ENCODE results near the gene AUTS2. TPM values are rescaled to one million over a fixed set of nuclear protein-coding genes. Genes with fewer than 3 reads are reported as not detected.
A peak's percentile ranks its signal among the peaks of the same experiment; 100 is the strongest.

The AUTS2 gene
- total and polyA plus RNA-seq, 2 of the 8 experiments (the other 6 are each of a cell fraction or from before 2014, with no cell fraction given), result 25.9 to 101 TPM

DNA sequence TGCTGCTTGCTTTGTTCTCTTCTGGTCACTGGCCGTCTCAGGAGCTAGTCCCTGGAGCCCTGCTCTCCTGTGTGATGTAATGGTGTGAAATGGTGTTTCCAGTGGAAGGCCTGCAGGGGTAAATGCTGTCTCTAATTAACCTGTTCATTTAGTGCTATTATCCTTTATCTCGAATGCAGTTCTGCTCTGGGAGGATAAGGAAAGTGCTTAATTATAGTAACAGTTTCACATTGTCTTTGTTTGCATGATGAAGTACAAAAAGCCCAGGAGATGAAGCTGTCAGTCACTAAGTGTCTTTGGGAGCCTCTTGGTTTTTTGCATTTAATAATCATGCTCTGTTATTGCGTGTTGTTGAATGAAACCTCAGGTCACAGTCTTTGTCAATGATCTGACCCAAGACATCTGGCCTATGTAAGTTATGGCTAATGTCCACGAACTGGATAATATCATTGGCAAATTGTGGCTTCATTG is 778.3 kb downstream of the AUTS2 start:
- Histone ChIP-seq H2BK12ac (ENCODE audit: low read depth, low read length) (no peak overlapping the region), H2BK15ac (ENCODE audit: low read length) (no peak overlapping the region), H3K79me2 (ENCODE audit: control insufficient read depth in 1 of 2, insufficient read depth in 2 of 2, low read length in 2 of 2) (no peaks in the 10 kb centered on the region), H2BK5ac (ENCODE audit: low read depth, low read length) (no peak overlapping the region), H3K14ac (ENCODE audit: insufficient read length) (no peak overlapping the region), H4K91ac (replicated peaks; ENCODE audit: insufficient read length, low read length) (no peak overlapping the region), H3K9ac (replicated peaks in 1 of 4; ENCODE audit: extremely low read depth in 1 of 4, low read depth in 3 of 4, low read length in 3 of 4) (no peak overlapping the region), H3K4me2 (ENCODE audit: insufficient read depth in 1 of 2, low read depth in 2 of 2, low read length in 2 of 2) (no peak overlapping the region), H3K79me1 (ENCODE audit: low read depth, low read length) (no peaks in the 10 kb centered on the region), H3K18ac (ENCODE audit: extremely low read depth, low read length) (no peak overlapping the region), H3K4me1 (replicated peaks in 1 of 4; ENCODE audit: control insufficient read depth in 3 of 4, insufficient read depth in 4 of 4, low read length in 3 of 4) (0 out of 7 replicates have a peak, but pooled peaks cover 0 to 3% (median 0%) of the 10 kb centered on the region in 4 experiments), H3K27me3 (replicated peaks in 1 of 4; ENCODE audit: control insufficient read depth in 3 of 4, extremely low read depth in 1 of 4, insufficient read depth in 3 of 4, low read length in 3 of 4) (no peaks in the 10 kb centered on the region), H3K23me2 (ENCODE audit: low read depth, low read length) (no peaks in the 10 kb centered on the region), H3K56ac (replicated peaks; ENCODE audit: insufficient read length, low read depth, low read length) (no peak overlapping the region), H4K5ac (ENCODE audit: insufficient read length, low read depth, low read length) (no peak overlapping the region), H2BK20ac (ENCODE audit: low read length) (no peak overlapping the region), H3K27ac (ENCODE audit: low read depth, low read length) (no peak overlapping the region), H3K9me3 (ENCODE audit: insufficient read depth in 2 of 2, low read depth in 1 of 2, low read length in 1 of 2) (0 out of 4 replicates have a peak, but pooled peaks cover 0 to 2% of the 10 kb centered on the region in 2 experiments), H2AFZ (ENCODE audit: low read length) (no peak overlapping the region), H2AK5ac (ENCODE audit: low read depth, low read length) (no peak overlapping the region), H4K20me1 (replicated peaks in 1 of 2; ENCODE audit: control insufficient read depth in 1 of 2, insufficient read depth in 2 of 2, low read length in 2 of 2) (no peaks in the 10 kb centered on the region), H4K8ac (ENCODE audit: extremely low read depth, insufficient read depth, low read length) (no peak overlapping the region), H3K23ac (ENCODE audit: insufficient read length) (no peak overlapping the region), H3K36me3 (ENCODE audit: control insufficient read depth in 2 of 4, insufficient read depth in 4 of 4, low read length in 3 of 4) (no peaks in the 10 kb centered on the region), H3K4ac (replicated peaks; ENCODE audit: insufficient read length, low read depth, low read length) (no peak overlapping the region), H2BK120ac (replicated peaks; ENCODE audit: low read depth, low read length) (no peak overlapping the region), H3K4me3 (ENCODE audit: extremely low read depth in 1 of 4, insufficient read depth in 2 of 4, low read depth in 3 of 4, low read length in 4 of 4) (no peak overlapping the region)
- CTCF ChIA-PET (ENCODE audit: partially characterized antibody), result no interaction called here
- 81% methylated on average over 4 of the region's 4 CpGs; no CpG with 5 or more reads in 1 of the 2 experiments for WGBS, 2 experiments (ENCODE audit: extremely low coverage in 1 of 2, insufficient coverage in 1 of 2, insufficient read length in 1 of 2, insufficient replicate concordance in 2 of 2, low coverage in 1 of 2, low lambda C conversion rate in 2 of 2, missing lambda C conversion rate in 1 of 2)
- FAIRE-seq (peak; percentile 13), DNase-seq (ENCODE audit: low read depth in 1 of 2, low spot score in 2 of 2) (no peak)
- POLR2A ChIA-PET (ENCODE audit: partially characterized antibody), result no interaction called here
- TF ChIP-seq BRCA1 (IDR thresholded peaks at IDR 0.05; ENCODE audit: low read depth, low read length), result no peak
- TF ChIP-seq NANOG (IDR thresholded peaks at IDR 0.05; ENCODE audit: insufficient read depth, low read depth, low read length, poor library complexity, severe bottlenecking), result no peak
- TF ChIP-seq CHD2 (IDR thresholded peaks at IDR 0.05; ENCODE audit: low read length), result no peak
- TF ChIP-seq BACH1 (IDR thresholded peaks at IDR 0.05; ENCODE audit: low read length), result no peak
- TF ChIP-seq TBP (IDR thresholded peaks at IDR 0.05; ENCODE audit: low read depth, low read length), result no peak
- TF ChIP-seq SUZ12 (IDR thresholded peaks at IDR 0.05; ENCODE audit: low read length), result no peak
- TF ChIP-seq EZH2 (IDR thresholded peaks at IDR 0.05; ENCODE audit: low read depth, low read length, severe bottlenecking), result no peak
- no peak for TF ChIP-seq FOSL1 (IDR thresholded peaks at IDR 0.05; ENCODE audit: insufficient read depth, low read depth, low read length)
- TF ChIP-seq CBX5 (IDR thresholded peaks at IDR 0.05; ENCODE audit: low read depth, low read length), result no peak
- no peak for TF ChIP-seq RFX5 (IDR thresholded peaks at IDR 0.05; ENCODE audit: borderline replicate concordance, low read depth, low read length)
- TF ChIP-seq HDAC6 (IDR thresholded peaks at IDR 0.05; ENCODE audit: low read depth, low read length), result no peak
- no peak for TF ChIP-seq TAF1 (IDR thresholded peaks at IDR 0.05; ENCODE audit: low read depth, low read length)
- TF ChIP-seq POU5F1 (IDR thresholded peaks at IDR 0.05; ENCODE audit: low read depth, low read length), result no peak
- no peak for TF ChIP-seq SP4 (IDR thresholded peaks at IDR 0.05; ENCODE audit: low read length)
- TF ChIP-seq NRF1 (IDR thresholded peaks at IDR 0.05; ENCODE audit: low read depth, low read length), result no peak
- no peak for TF ChIP-seq CEBPB (IDR thresholded peaks at IDR 0.05; ENCODE audit: low read depth, low read length)
